HFFc6 (cell line): ENCODE results near the gene ZNF839. TPM values are rescaled to one million over a fixed set of nuclear protein-coding genes. Genes with fewer than 3 reads are reported as not detected.
A peak's percentile ranks its signal among the peaks of the same experiment; 100 is the strongest.

Experiments used
- DNase-seq: peaks from one replicate; pipeline ENCODE4 v3.0.0-alpha.2; 2018
- H3K27ac Mint-ChIP-seq: 2 replicates; pipeline ENCODE4 v1.8.0; 2020; ENCODE audit warnings: mild to moderate bottlenecking, mixed read lengths
- H3K27me3 Mint-ChIP-seq: 2 replicates; pipeline ENCODE4 v1.8.0; 2021; ENCODE audit warnings: mild to moderate bottlenecking, moderate library complexity, mixed read lengths; ENCODE audit not compliant: insufficient read depth
- H3K36me3 Mint-ChIP-seq: 2 replicates; pipeline ENCODE4 v1.8.0; 2021; ENCODE audit warnings: low read depth, mixed read lengths
- H3K4me1 Mint-ChIP-seq: 2 replicates; pipeline ENCODE4 v1.8.0; 2020; ENCODE audit warnings: low read depth, mixed read lengths
- H3K4me3 Mint-ChIP-seq: 2 replicates; pipeline ENCODE4 v1.8.0; 2020; ENCODE audit warnings: mild to moderate bottlenecking, moderate library complexity, mixed read lengths
- H3K9me3 Mint-ChIP-seq: 2 replicates; pipeline ENCODE4 v1.8.0; 2020; ENCODE audit warnings: mild to moderate bottlenecking, mixed read lengths
- CTCF ChIP-seq: fragments of 200-600 bp; sonication (generic); IDR thresholded peaks from 2 replicates; pipeline ENCODE4 v1.5.0; 2021; ENCODE audit warnings: antibody characterized with exemption, mild to moderate bottlenecking
- total RNA-seq, 6 experiments: library from RNA; stranded (reverse); fragmentation: NEBNext Ultra II Directional; extraction: Animal tissue kit (Norgen Biotek cat#: 25700); gene quantifications; 2 replicates in 1 of 6; 3 replicates in 5 of 6; pipeline ENCODE4 v1.2.3, GENCODE V29; 2021

Gene ZNF839
- total RNA-seq, 6 experiments from 2014 or later: 6.7 to 8.3 (median 8.0) TPM

GRCh38 chr14:102375119-102375518 is 55.6 kb downstream of the ZNF839 start:
- Mint-ChIP-seq H3K9me3 (no peaks in the 10 kb centered on the region), H3K4me1 (peaks cover 31% of the 10 kb centered on the region), H3K36me3 (peaks cover 4% of the 10 kb centered on the region; the same call in 1 of the 2 replicates), H3K27me3 (no peaks in the 10 kb centered on the region; the same call in 1 of the 2 replicates), H3K27ac (no peak overlapping the region), H3K4me3 (no peak overlapping the region)
- no peak for DNase-seq
- TF ChIP-seq CTCF: no peak

- no peaks in the 10 kb centered on the region; the same call in 1 of the 2 replicates for H3K27me3 Mint-ChIP-seq
- no peak overlapping the region for H3K27ac Mint-ChIP-seq
- H3K4me3 Mint-ChIP-seq: no peak overlapping the region
- no peaks in the 10 kb centered on the region; the same call in 1 of the 2 replicates for H3K36me3 Mint-ChIP-seq
- DNase-seq: no peak
- no peaks in the 10 kb centered on the region for H3K9me3 Mint-ChIP-seq
- TF ChIP-seq CTCF: no peak
- peaks cover 15% of the 10 kb centered on the region for H3K4me1 Mint-ChIP-seq
Observed at GRCh38 chr14:102377696-102378095, 58.1 kb downstream of the ZNF839 start.

- no peak for TF ChIP-seq CTCF
- H3K9me3 Mint-ChIP-seq: no peaks in the 10 kb centered on the region
- peaks cover 15% of the 10 kb centered on the region for H3K4me1 Mint-ChIP-seq
- no peak for DNase-seq
- H3K36me3 Mint-ChIP-seq: no peaks in the 10 kb centered on the region; the same call in 1 of the 2 replicates
- no peak overlapping the region for H3K4me3 Mint-ChIP-seq
- H3K27me3 Mint-ChIP-seq: no peaks in the 10 kb centered on the region; the same call in 1 of the 2 replicates
- no peak overlapping the region for H3K27ac Mint-ChIP-seq
Observed at GRCh38 chr14:102378830-102379229, 59.3 kb downstream of the ZNF839 start.

GRCh38 chr14:102387086-102387485 is 67.5 kb downstream of the ZNF839 start:
- H3K9me3 Mint-ChIP-seq: peaks cover 1% of the 10 kb centered on the region; the same call in 1 of the 2 replicates
- H3K27ac Mint-ChIP-seq: no peak overlapping the region
- peaks cover 20% of the 10 kb centered on the region for H3K4me1 Mint-ChIP-seq
- H3K27me3 Mint-ChIP-seq: no peaks in the 10 kb centered on the region; the same call in 1 of the 2 replicates
- no peak overlapping the region for H3K4me3 Mint-ChIP-seq
- H3K36me3 Mint-ChIP-seq: peaks cover 15% of the 10 kb centered on the region
- DNase-seq: no peak
- TF ChIP-seq CTCF: no peak

- Mint-ChIP-seq H3K4me1 (peaks cover 33% of the 10 kb centered on the region), H3K27me3 (no peaks in the 10 kb centered on the region; the same call in 1 of the 2 replicates), H3K4me3 (no peak overlapping the region), H3K36me3 (peaks cover 19% of the 10 kb centered on the region), H3K27ac (peak overlapping the region; percentile 1; the same call in 1 of the 2 replicates), H3K9me3 (peaks cover 5% of the 10 kb centered on the region; the same call in 1 of the 2 replicates)
- DNase-seq: no peak
- TF ChIP-seq CTCF: no peak
Observed at GRCh38 chr14:102389246-102389645, 69.7 kb downstream of the ZNF839 start.
